DOHH2 (cell line): ENCODE measurements around the gene FLVCR1.

Source experiments
- H3F3A ChIP-seq: fragments of 200-600 bp; sonication (generic), shearing (Covaris generic); 2 replicates; pipeline ENCODE4 v1.6.0; 2016; ENCODE audit warnings: antibody characterized with exemption, mild to moderate bottlenecking; ENCODE audit not compliant: control insufficient read depth, insufficient read depth
- H3K27ac ChIP-seq: fragments of 200-600 bp; sonication (generic); 2 replicates; pipeline ENCODE4 v1.5.1; 2014; ENCODE audit warnings: low read depth, mild to moderate bottlenecking, low read length, moderate library complexity
- H3K27me3 ChIP-seq: fragments of 200-600 bp; sonication (generic); 2 replicates; pipeline ENCODE4 v1.6.1; 2014; ENCODE audit warnings: mild to moderate bottlenecking, low read length, mixed read lengths; ENCODE audit not compliant: control insufficient read depth
- H3K36me3 ChIP-seq: fragments of 200-600 bp; sonication (generic); 2 replicates; pipeline ENCODE4 v1.6.1; 2014; ENCODE audit warnings: mild to moderate bottlenecking, low read length, moderate library complexity, mixed read lengths; ENCODE audit not compliant: control insufficient read depth
- H3K4me1 ChIP-seq: fragments of 200-600 bp; sonication (generic); 2 replicates; pipeline ENCODE4 v1.6.1; 2014; ENCODE audit warnings: mild to moderate bottlenecking, low read length, mixed read lengths; ENCODE audit not compliant: control insufficient read depth
- H3K4me2 ChIP-seq: fragments of 200-600 bp; sonication (generic); 2 replicates; pipeline ENCODE4 v1.6.0; 2014; ENCODE audit warnings: mild to moderate bottlenecking, low read length, moderate library complexity
- H3K4me3 ChIP-seq: fragments of 200-600 bp; sonication (generic); 2 replicates; pipeline ENCODE4 v1.5.1; 2014; ENCODE audit warnings: mild to moderate bottlenecking, low read length, mixed read lengths
- H3K79me2 ChIP-seq: fragments of 200-600 bp; sonication (generic); 2 replicates; pipeline ENCODE4 v1.6.1; 2014; ENCODE audit warnings: mild to moderate bottlenecking, low read length, mixed read lengths; ENCODE audit not compliant: control insufficient read depth
- H3K9me2 ChIP-seq: fragments of 200-600 bp; sonication (generic); replicated peaks from 2 replicates; pipeline ENCODE4 v1.6.1; 2014; ENCODE audit warnings: mild to moderate bottlenecking, low read length, mixed read lengths; ENCODE audit not compliant: control insufficient read depth
- H3K9me3 ChIP-seq: fragments of 200-600 bp; sonication (generic); 2 replicates; pipeline ENCODE4 v1.6.1; 2014; ENCODE audit warnings: antibody characterized with exemption, low read length, mixed read lengths; ENCODE audit not compliant: control insufficient read depth, insufficient read depth
- H4K20me1 ChIP-seq: fragments of 200-600 bp; sonication (generic); 2 replicates; pipeline ENCODE4 v1.6.0; 2014; ENCODE audit warnings: low read depth, mild to moderate bottlenecking, antibody characterized with exemption, low read length, moderate library complexity; ENCODE audit not compliant: control insufficient read depth, insufficient read depth
- CTCF ChIP-seq: fragments of 200-600 bp; sonication (generic); IDR thresholded peaks from one replicate; pipeline ENCODE4 v1.5.1; 2014; ENCODE audit warnings: antibody characterized with exemption, mild to moderate bottlenecking, low read depth, low read length; ENCODE audit not compliant: poor library complexity, severe bottlenecking
- EZH2phosphoT487 ChIP-seq: fragments of 200-600 bp; sonication (generic); IDR thresholded peaks from 2 replicates; pipeline ENCODE4 v1.6.1; 2017; ENCODE audit warnings: borderline replicate concordance, mild to moderate bottlenecking, antibody characterized with exemption, low read length, moderate library complexity, mixed read lengths

The FLVCR1 gene

GRCh38 chr1:212941452-212941851 is 83.4 kb downstream of the FLVCR1 start:
- Histone ChIP-seq H3K9me3 (no peaks in the 10 kb centered on the region), H3F3A (peaks cover 26% of the 10 kb centered on the region), H3K36me3 (no peaks in the 10 kb centered on the region), H3K4me3 (no peak overlapping the region), H3K27ac (no peak overlapping the region), H3K4me1 (peaks cover 50% of the 10 kb centered on the region), H4K20me1 (no peaks in the 10 kb centered on the region), H3K9me2 (no peaks in the 10 kb centered on the region), H3K79me2 (no peaks in the 10 kb centered on the region), H3K4me2 (no peak overlapping the region), H3K27me3 (no peaks in the 10 kb centered on the region)
- TF ChIP-seq CTCF (no peak), EZH2phosphoT487 (no peak)

GRCh38 chr1:212942679-212943392 is 84.8 kb downstream of the FLVCR1 start:
- H3K27ac ChIP-seq = peak overlapping the region; percentile 88
- H3K36me3 ChIP-seq = no peaks in the 10 kb centered on the region
- no peaks in the 10 kb centered on the region for H4K20me1 ChIP-seq
- no peaks in the 10 kb centered on the region for H3K9me3 ChIP-seq
- H3K4me2 ChIP-seq = peak overlapping the region; percentile 86
- no peaks in the 10 kb centered on the region for H3K9me2 ChIP-seq
- H3K27me3 ChIP-seq = no peaks in the 10 kb centered on the region
- H3K4me3 ChIP-seq = no peak overlapping the region
- H3F3A ChIP-seq = peaks cover 31% of the 10 kb centered on the region
- TF ChIP-seq CTCF = no peak
- no peak for TF ChIP-seq EZH2phosphoT487
- no peaks in the 10 kb centered on the region for H3K79me2 ChIP-seq
- peaks cover 59% of the 10 kb centered on the region for H3K4me1 ChIP-seq

- H3K79me2 ChIP-seq = no peaks in the 10 kb centered on the region
- no peaks in the 10 kb centered on the region for H3K36me3 ChIP-seq
- no peaks in the 10 kb centered on the region for H4K20me1 ChIP-seq
- H3K27ac ChIP-seq = peak overlapping the region; percentile 88
- no peak overlapping the region for H3K4me3 ChIP-seq
- H3K9me3 ChIP-seq = no peaks in the 10 kb centered on the region
- H3K9me2 ChIP-seq = no peaks in the 10 kb centered on the region
- TF ChIP-seq EZH2phosphoT487 (no peak), CTCF (no peak)
- peaks cover 31% of the 10 kb centered on the region for H3F3A ChIP-seq
- peaks cover 55% of the 10 kb centered on the region for H3K4me1 ChIP-seq
- no peaks in the 10 kb centered on the region for H3K27me3 ChIP-seq
- peak overlapping the region; percentile 86 for H3K4me2 ChIP-seq
These were observed 85.3 kb downstream of the FLVCR1 start for GRCh38 chr1:212943393-212943710.
